CD14-positive monocyte (primary cell): Measurements from ENCODE around the gene SIGLEC9. TPM values are rescaled to one million over a fixed set of nuclear protein-coding genes. Genes with fewer than 3 reads are reported as not detected.

Source experiments
- DNase-seq, 3 donors: peaks; one replicate each; pipeline ENCODE4 v3.0.0-alpha.2; 2011 to 2022
- H2AFZ ChIP-seq: 2 replicates; pipeline ENCODE4 v1.6.0; 2012; ENCODE audit warnings: mild to moderate bottlenecking, low read depth, low read length, inconsistent platforms; ENCODE audit not compliant: insufficient read depth, poor library complexity, severe bottlenecking
- H3K27ac ChIP-seq, 2 donors: 1 replicate in 1 of 2; 2 replicates in 1 of 2; pipeline ENCODE4 v1.5.1; 2012 to 2013; ENCODE audit warnings: low read length in 2 of 2, control low read depth in 1 of 2, inconsistent platforms in 1 of 2, low read depth in 1 of 2, mild to moderate bottlenecking in 1 of 2
- H3K27me3 ChIP-seq, 2 donors: one replicate each; pipeline versions ENCODE4 v1.6.0 to v1.6.1; 2011 to 2013; ENCODE audit warnings: low read length in 2 of 2; ENCODE audit not compliant: control insufficient read depth in 2 of 2, insufficient read depth in 2 of 2
- H3K36me3 ChIP-seq, 2 donors: replicated peaks in 1 of 2; 1 replicate in 1 of 2; 2 replicates in 1 of 2; pipeline versions ENCODE4 v1.5.1 to v1.6.1; 2012 to 2013; ENCODE audit warnings: low read length in 2 of 2, control low read depth in 1 of 2, inconsistent platforms in 1 of 2, mild to moderate bottlenecking in 1 of 2; ENCODE audit not compliant: insufficient read depth in 2 of 2, control insufficient read depth in 1 of 2
- H3K4me1 ChIP-seq, 2 donors: 1 replicate in 1 of 2; 2 replicates in 1 of 2; pipeline versions ENCODE4 v1.5.1 to v1.6.1; 2012 to 2013; ENCODE audit warnings: low read length in 2 of 2, control low read depth in 1 of 2, inconsistent platforms in 1 of 2, mild to moderate bottlenecking in 1 of 2, moderate library complexity in 1 of 2; ENCODE audit not compliant: insufficient read depth in 2 of 2, control insufficient read depth in 1 of 2
- H3K4me2 ChIP-seq: replicated peaks from 2 replicates; pipeline ENCODE3; 2012; ENCODE audit warnings: low read length, moderate library complexity, mild to moderate bottlenecking; ENCODE audit not compliant: poor library complexity, severe bottlenecking; ENCODE audit errors: extremely low read depth
- H3K4me3 ChIP-seq, 3 experiments: fragments of 200-600 bp in 1 of 3; sonication (generic) in 1 of 3; replicated peaks in 1 of 3; 1 replicate in 2 of 3; 2 replicates in 1 of 3; pipeline ENCODE4 v1.5.1; 2011 to 2013; ENCODE audit warnings: low read length in 3 of 3, mild to moderate bottlenecking in 3 of 3, control low read depth in 2 of 3, low read depth in 2 of 3, inconsistent platforms in 1 of 3, moderate library complexity in 1 of 3
- H3K79me2 ChIP-seq: 2 replicates; pipeline ENCODE4 v1.6.0; 2012; ENCODE audit warnings: mild to moderate bottlenecking, control low read depth, inconsistent platforms, low read length, moderate library complexity; ENCODE audit not compliant: insufficient read depth
- H3K9ac ChIP-seq: 2 replicates; pipeline ENCODE4 v1.6.0; 2017; ENCODE audit warnings: low read length, mild to moderate bottlenecking; ENCODE audit not compliant: insufficient read depth, poor library complexity, severe bottlenecking
- H3K9me3 ChIP-seq, 2 donors: replicated peaks in 1 of 2; 1 replicate in 1 of 2; 2 replicates in 1 of 2; pipeline versions ENCODE4 v1.5.1 to v1.6.1; 2012 to 2013; ENCODE audit warnings: low read length in 2 of 2, control low read depth in 1 of 2; ENCODE audit not compliant: control insufficient read depth in 1 of 2, insufficient read depth in 1 of 2
- H4K20me1 ChIP-seq: 2 replicates; pipeline ENCODE4 v1.6.0; 2012; ENCODE audit warnings: mild to moderate bottlenecking, low read length, control low read depth, moderate library complexity; ENCODE audit not compliant: insufficient read depth
- H3K27ac Mint-ChIP-seq, 7 donors: one replicate each; pipeline ENCODE4 v1.8.0; 2020; ENCODE audit warnings: mild to moderate bottlenecking in 7 of 7, mixed read lengths in 7 of 7, moderate library complexity in 6 of 7, inconsistent platforms in 2 of 7
- H3K27me3 Mint-ChIP-seq, 3 donors: one replicate each; pipeline ENCODE4 v1.8.0; 2021 to 2022; ENCODE audit warnings: low read depth in 3 of 3, mild to moderate bottlenecking in 3 of 3, mixed read lengths in 3 of 3, moderate library complexity in 3 of 3, inconsistent platforms in 1 of 3
- H3K36me3 Mint-ChIP-seq, 2 donors: one replicate each; pipeline ENCODE4 v1.8.0; 2020; ENCODE audit warnings: mixed read lengths in 2 of 2, inconsistent platforms in 1 of 2, mild to moderate bottlenecking in 1 of 2
- H3K4me1 Mint-ChIP-seq: one replicate; pipeline ENCODE4 v1.8.0; 2020; ENCODE audit warnings: mild to moderate bottlenecking, mixed read lengths
- H3K4me3 Mint-ChIP-seq, 2 donors: one replicate each; pipeline ENCODE4 v1.8.0; 2020; ENCODE audit warnings: mild to moderate bottlenecking in 2 of 2, mixed read lengths in 2 of 2, moderate library complexity in 1 of 2
- H3K9me3 Mint-ChIP-seq, 7 donors: one replicate each; pipeline ENCODE4 v1.8.0; 2020 to 2022; ENCODE audit warnings: mixed read lengths in 7 of 7, mild to moderate bottlenecking in 6 of 7, moderate library complexity in 6 of 7, inconsistent platforms in 2 of 7
- CTCF ChIP-seq: fragments of 200-600 bp; IDR thresholded peaks from one replicate; pipeline ENCODE4 v1.8.0; 2022; ENCODE audit warnings: antibody characterized with exemption, mild to moderate bottlenecking
- WGBS: methylation state at CpG from one replicate; pipeline ENCODE4 v1.1.5; 2013; ENCODE audit warnings: missing lambda C conversion rate; ENCODE audit not compliant: insufficient coverage; 5-methylcytosine and 5-hydroxymethylcytosine counted together
- intact Hi-C, 2 donors: fragments of 100-400 bp; cut with micrococcal nuclease; formaldehyde crosslinking; loops; one replicate each; pipeline versions ENCODE4 v1.15.0 to v1.15.1; 2023
- polyA plus RNA-seq, 3 donors: library from polyadenylated mRNA; depleted of rRNA in 1 of 3; unstranded in 2 of 3; stranded (reverse) in 1 of 3; fragments of 300-500 nt in 2 of 3; fragments of >200 nt in 1 of 3; fragmentation: Illumina TruSeq in 2 of 3; gene quantifications; 1 replicate in 2 of 3; 2 replicates in 1 of 3; pipeline ENCODE4 v1.2.3, GENCODE V29; 2012 to 2021

The SIGLEC9 gene
- polyA plus RNA-seq, 3 donors = 87.5 to 137 (median 133) TPM

GRCh38 chr19:51094696-51095279 lies 29.9 kb upstream of the SIGLEC9 start:
- Histone ChIP-seq H3K27ac (no peak overlapping the region), H2AFZ (no peak overlapping the region), H3K9ac (no peak overlapping the region), H3K9me3 (no peaks in the 10 kb centered on the region), H3K4me2 (no peak overlapping the region), H3K4me1 (peaks cover 10 to 13% of the 10 kb centered on the region in 2 donors), H3K27me3 (no peaks in the 10 kb centered on the region), H3K36me3 (peaks cover 6 to 16% of the 10 kb centered on the region in 2 donors), H4K20me1 (peaks cover 4% of the 10 kb centered on the region), H3K4me3 (no peak overlapping the region), H3K79me2 (peaks cover 5% of the 10 kb centered on the region)
- Mint-ChIP-seq H3K36me3 (peaks cover 11 to 27% of the 10 kb centered on the region in 2 donors), H3K27me3 (peaks cover 5 to 15% (median 9%) of the 10 kb centered on the region in 3 donors), H3K4me1 (peaks cover 12% of the 10 kb centered on the region), H3K9me3 (peaks cover 0 to 3% (median 0%) of the 10 kb centered on the region in 7 donors), H3K4me3 (no peak overlapping the region), H3K27ac (no peak overlapping the region)
- peak; percentile 83 for TF ChIP-seq CTCF
- peak in 2 of 3 donors; percentile 10 to 41 for DNase-seq
- intact Hi-C loops = no loop called here
- WGBS = 70% methylated on average over 4 of the region's 15 CpGs

GRCh38 chr19:51096473-51097165 lies 28.1 kb upstream of the SIGLEC9 start:
- Histone ChIP-seq H3K36me3 (peaks cover 6 to 34% of the 10 kb centered on the region in 2 donors), H4K20me1 (peaks cover 12% of the 10 kb centered on the region), H3K4me1 (peaks cover 10 to 13% of the 10 kb centered on the region in 2 donors), H2AFZ (peak overlapping the region; percentile 6), H3K79me2 (peaks cover 5% of the 10 kb centered on the region), H3K27me3 (no peaks in the 10 kb centered on the region), H3K4me3 (no peak overlapping the region), H3K9ac (no peak overlapping the region), H3K4me2 (no peak overlapping the region), H3K9me3 (no peaks in the 10 kb centered on the region), H3K27ac (peak overlapping the region in 1 of 2 donors; percentile 62)
- H3K9me3 Mint-ChIP-seq = peaks cover 0 to 3% (median 0%) of the 10 kb centered on the region in 7 donors
- no peak overlapping the region for H3K4me3 Mint-ChIP-seq
- H3K27me3 Mint-ChIP-seq = peaks cover 3 to 10% (median 5%) of the 10 kb centered on the region in 3 donors
- peaks cover 19% of the 10 kb centered on the region for H3K4me1 Mint-ChIP-seq
- peak overlapping the region in 2 of 7 donors; percentile 36 to 80 for H3K27ac Mint-ChIP-seq
- peaks cover 22 to 42% of the 10 kb centered on the region in 2 donors for H3K36me3 Mint-ChIP-seq
- 81% methylated on average over 6 of the region's 6 CpGs for whole genome bisulfite sequencing
- no peak for TF ChIP-seq CTCF
- intact Hi-C loops = no loop called here
- DNase-seq = no peak
